SJSA1 (cell line): ENCODE data around the gene CORO1C. TPM values are rescaled to one million over a fixed set of nuclear protein-coding genes. Genes with fewer than 3 reads are reported as not detected.
"Not testable (repeated sequence)": the region's sequence is repeated elsewhere in the genome, so short reads cannot be mapped to it uniquely, and the experiment has no call there.

Experiments used
- DNase-seq, 2 experiments: peaks; one replicate each; pipeline ENCODE4 v3.0.0-alpha.2; 2015 to 2020; ENCODE audit warnings: low spot score in 2 of 2, low read depth in 1 of 2
- H3K27ac ChIP-seq: fragments of 250-450 bp; sonication (Bioruptor Pico); 2 replicates; pipeline ENCODE4 v1.5.1; 2020; ENCODE audit warnings: mild to moderate bottlenecking, moderate library complexity
- H3K27me3 ChIP-seq: fragments of 250-450 bp; sonication (Bioruptor Pico); replicated peaks from 2 replicates; pipeline ENCODE4 v1.5.1; 2020; ENCODE audit warnings: mild to moderate bottlenecking, moderate library complexity
- H3K36me3 ChIP-seq: fragments of 250-450 bp; sonication (Bioruptor Pico); 2 replicates; pipeline ENCODE4 v1.5.1; 2020; ENCODE audit warnings: mild to moderate bottlenecking
- H3K4me1 ChIP-seq: fragments of 250-450 bp; sonication (Bioruptor Pico); replicated peaks from 2 replicates; pipeline ENCODE4 v1.6.1; 2021; ENCODE audit warnings: mild to moderate bottlenecking
- H3K4me3 ChIP-seq: fragments of 250-450 bp; sonication (Bioruptor Pico); 2 replicates; pipeline ENCODE4 v1.5.1; 2020; ENCODE audit warnings: mild to moderate bottlenecking
- H3K9me3 ChIP-seq: fragments of 250-450 bp; sonication (Bioruptor Pico); replicated peaks from 2 replicates; pipeline ENCODE4 v1.5.1; 2020; ENCODE audit warnings: mild to moderate bottlenecking
- total RNA-seq: library from RNA; depleted of rRNA; stranded (reverse); fragments of >200 nt; shearing (Covaris generic); gene quantifications from 2 replicates; pipeline ENCODE4 v1.2.3, GENCODE V29; 2014

The CORO1C gene
- total RNA-seq, 1 experiment from 2014 or later, result 136 TPM

GRCh38 chr12:108765289-108765764 lies 34.0 kb upstream of the CORO1C start:
- no peaks in the 10 kb centered on the region for H3K36me3 ChIP-seq
- H3K4me1 ChIP-seq, result no peaks in the 10 kb centered on the region
- no peak overlapping the region for H3K27ac ChIP-seq
- no peak for DNase-seq
- no peaks in the 10 kb centered on the region for H3K9me3 ChIP-seq
- no peak overlapping the region for H3K4me3 ChIP-seq
- H3K27me3 ChIP-seq, result no peaks in the 10 kb centered on the region

- H3K27me3 ChIP-seq, result no peaks in the 10 kb centered on the region
- H3K4me3 ChIP-seq, result no peak overlapping the region
- no peak for DNase-seq
- no peaks in the 10 kb centered on the region for H3K36me3 ChIP-seq
- H3K9me3 ChIP-seq, result no peaks in the 10 kb centered on the region
- H3K27ac ChIP-seq, result no peak overlapping the region
- no peaks in the 10 kb centered on the region for H3K4me1 ChIP-seq
Measured at GRCh38 chr12:108764540-108765288, 33.4 kb upstream of the CORO1C start.

DNA sequence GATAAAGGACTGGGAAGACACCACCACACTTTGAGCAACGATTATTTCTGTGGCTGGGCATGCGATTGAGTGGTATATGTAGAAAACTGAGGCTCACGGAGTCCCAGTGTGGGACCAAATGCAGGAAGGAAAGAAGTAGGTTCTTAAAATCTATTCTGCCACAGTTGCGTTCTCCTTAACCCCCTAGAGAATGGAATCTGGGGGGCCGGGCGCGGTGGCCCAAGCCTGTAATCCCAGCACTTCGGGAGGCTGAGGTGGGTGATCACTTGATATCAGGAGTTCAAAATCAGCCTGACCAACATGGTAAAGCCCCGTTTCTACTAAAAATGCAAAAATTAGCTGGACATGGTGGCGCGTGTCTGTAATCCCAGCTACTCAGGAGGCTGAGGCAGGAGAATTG lies 29.9 kb upstream of the CORO1C start:
- no peaks in the 10 kb centered on the region for H3K27me3 ChIP-seq
- no peak overlapping the region for H3K27ac ChIP-seq
- H3K4me3 ChIP-seq, result no peak overlapping the region
- no peak for DNase-seq
- H3K9me3 ChIP-seq, result no peaks in the 10 kb centered on the region
- H3K4me1 ChIP-seq, result no peaks in the 10 kb centered on the region
- H3K36me3 ChIP-seq, result no peaks in the 10 kb centered on the region

GRCh38 chr12:108759924-108760323 lies 28.6 kb upstream of the CORO1C start:
- H3K36me3 ChIP-seq, result no peaks in the 10 kb centered on the region
- DNase-seq, result no peak

DNA sequence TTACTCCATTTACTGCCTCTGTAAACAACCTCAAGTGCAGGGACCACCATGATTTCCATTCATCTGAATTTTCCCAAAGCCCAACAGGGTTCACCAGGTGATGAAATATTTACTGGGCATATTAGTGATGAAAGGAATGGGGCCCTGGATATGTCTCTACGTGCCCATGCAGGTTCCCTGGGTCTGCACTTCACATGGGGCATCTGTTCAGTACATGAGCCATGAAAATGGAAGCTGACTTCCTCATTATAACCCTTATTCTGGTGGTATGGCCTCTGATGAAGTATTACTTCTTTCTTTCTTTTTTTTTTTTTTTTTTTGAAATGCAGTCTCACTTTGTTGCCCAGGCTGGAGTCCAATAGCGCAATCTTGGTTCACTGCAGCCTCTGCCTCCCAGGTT lies 26.5 kb upstream of the CORO1C start:
- no peak for DNase-seq
- Histone ChIP-seq H3K27ac (no peak overlapping the region), H3K36me3 (no peaks in the 10 kb centered on the region)

More at GRCh38 chr12:108759924-108760323, 28.6 kb upstream of the CORO1C start:
- Histone ChIP-seq H3K27ac (no peak overlapping the region), H3K4me3 (no peak overlapping the region), H3K4me1 (no peaks in the 10 kb centered on the region), H3K9me3 (no peaks in the 10 kb centered on the region), H3K27me3 (no peaks in the 10 kb centered on the region)

GRCh38 chr12:108756421-108756820 lies 25.1 kb upstream of the CORO1C start:
- Histone ChIP-seq H3K27ac (no peak overlapping the region), H3K36me3 (no peaks in the 10 kb centered on the region), H3K27me3 (no peaks in the 10 kb centered on the region), H3K4me1 (no peaks in the 10 kb centered on the region), H3K9me3 (no peaks in the 10 kb centered on the region), H3K4me3 (no peak overlapping the region)
- no peak for DNase-seq

More for the DNA sequence above, 26.5 kb upstream of the CORO1C start:
- H3K4me1 ChIP-seq, result no peaks in the 10 kb centered on the region
- H3K9me3 ChIP-seq, result no peaks in the 10 kb centered on the region
- H3K4me3 ChIP-seq, result no peak overlapping the region
- H3K27me3 ChIP-seq, result no peaks in the 10 kb centered on the region

- DNase-seq, result no peak
- Histone ChIP-seq H3K4me1 (no peaks in the 10 kb centered on the region), H3K4me3 (no peak overlapping the region), H3K9me3 (no peaks in the 10 kb centered on the region), H3K27me3 (no peaks in the 10 kb centered on the region), H3K27ac (no peak overlapping the region), H3K36me3 (no peaks in the 10 kb centered on the region)
Measured at GRCh38 chr12:108755481-108755880, 24.2 kb upstream of the CORO1C start.

DNA sequence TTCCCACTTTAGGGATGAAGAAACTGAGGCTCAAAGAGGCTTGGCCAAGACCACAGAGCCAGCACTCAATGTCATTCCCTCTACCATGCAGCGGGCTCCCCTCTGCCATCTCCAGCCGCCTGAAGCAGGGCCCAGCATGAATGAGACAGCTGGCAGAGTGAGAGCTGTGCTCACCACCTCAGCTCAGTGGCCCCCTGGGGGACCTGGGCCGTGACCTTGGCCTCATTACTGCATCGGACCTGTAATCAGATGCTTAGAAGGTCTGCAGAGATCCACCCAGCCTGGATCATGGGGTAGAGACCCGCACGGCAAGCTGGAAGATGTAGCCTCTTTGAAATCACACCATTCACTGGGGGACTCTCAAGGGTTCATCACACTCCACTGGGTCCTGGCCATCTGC lies 22.7 kb upstream of the CORO1C start:
- DNase-seq, result no peak
- H3K9me3 ChIP-seq, result no peaks in the 10 kb centered on the region
- no peak overlapping the region for H3K27ac ChIP-seq
- no peaks in the 10 kb centered on the region for H3K4me1 ChIP-seq
- H3K36me3 ChIP-seq, result no peaks in the 10 kb centered on the region
- no peaks in the 10 kb centered on the region for H3K27me3 ChIP-seq
- H3K4me3 ChIP-seq, result no peak overlapping the region

DNA sequence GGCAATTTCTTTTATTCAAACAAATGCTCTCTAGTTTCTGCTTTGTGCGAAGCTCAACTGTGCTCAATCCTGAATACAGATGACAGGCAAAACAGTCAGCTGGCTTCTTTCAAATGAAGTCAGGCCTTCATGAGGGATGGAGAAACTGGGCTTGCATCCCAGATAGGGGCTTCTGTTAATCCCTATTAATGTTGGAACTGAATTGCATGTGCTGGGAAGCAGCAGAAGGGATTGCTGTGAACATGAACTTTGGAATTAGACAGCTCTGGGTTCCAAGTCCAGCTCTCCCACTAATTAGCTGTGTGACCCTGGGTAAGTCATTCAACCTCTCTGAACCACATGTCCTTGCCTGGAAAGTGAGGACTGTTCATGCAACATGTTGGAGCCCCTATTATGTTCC lies 21.1 kb upstream of the CORO1C start:
- Histone ChIP-seq H3K4me1 (no peaks in the 10 kb centered on the region), H3K27ac (no peak overlapping the region), H3K4me3 (no peak overlapping the region), H3K27me3 (no peaks in the 10 kb centered on the region), H3K9me3 (no peaks in the 10 kb centered on the region), H3K36me3 (no peaks in the 10 kb centered on the region)
- no peak for DNase-seq

DNA sequence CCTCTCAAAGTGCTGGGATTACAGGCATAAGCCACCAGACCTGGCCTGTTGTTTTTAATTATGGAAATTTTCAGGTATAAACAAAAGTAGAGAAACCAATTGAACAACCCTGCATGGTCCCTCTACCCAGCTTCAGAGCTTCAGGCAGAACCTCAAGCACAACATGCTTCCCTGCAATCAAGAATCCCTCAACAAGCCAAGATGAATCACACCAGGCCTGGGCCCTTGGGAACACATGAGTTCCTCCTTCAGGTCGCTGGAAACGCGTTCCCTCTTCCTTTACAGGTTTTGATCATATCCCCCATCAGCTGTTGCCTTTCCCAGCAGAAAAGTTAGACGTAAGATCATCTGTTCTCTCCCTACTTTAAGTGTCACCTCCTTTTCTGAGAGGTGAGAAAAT lies 20.5 kb upstream of the CORO1C start:
- Histone ChIP-seq H3K4me1 (no peaks in the 10 kb centered on the region), H3K9me3 (no peaks in the 10 kb centered on the region), H3K36me3 (no peaks in the 10 kb centered on the region), H3K27ac (no peak overlapping the region), H3K4me3 (no peak overlapping the region), H3K27me3 (no peaks in the 10 kb centered on the region)
- no peak for DNase-seq

DNA sequence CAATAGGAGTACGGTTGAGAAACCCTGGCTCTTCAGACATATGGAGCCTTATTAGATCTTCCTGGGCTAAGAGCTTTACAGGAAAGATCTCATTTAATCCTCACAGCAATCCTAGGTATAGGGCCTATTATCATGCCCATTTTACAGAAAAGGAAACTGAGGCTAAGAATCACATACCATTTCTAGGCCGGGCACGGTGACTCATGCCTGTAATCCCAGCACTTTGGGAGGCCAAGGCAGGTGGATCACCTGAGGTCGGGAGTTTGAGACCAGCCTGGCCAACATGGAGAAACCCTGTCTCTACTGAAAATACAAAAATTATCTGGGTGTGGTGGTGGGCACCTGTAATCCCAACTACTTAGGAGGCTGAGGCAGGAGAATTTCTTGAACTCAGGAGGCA lies 19.7 kb upstream of the CORO1C start:
- not testable (repeated sequence) for H3K4me1 ChIP-seq

DNA sequence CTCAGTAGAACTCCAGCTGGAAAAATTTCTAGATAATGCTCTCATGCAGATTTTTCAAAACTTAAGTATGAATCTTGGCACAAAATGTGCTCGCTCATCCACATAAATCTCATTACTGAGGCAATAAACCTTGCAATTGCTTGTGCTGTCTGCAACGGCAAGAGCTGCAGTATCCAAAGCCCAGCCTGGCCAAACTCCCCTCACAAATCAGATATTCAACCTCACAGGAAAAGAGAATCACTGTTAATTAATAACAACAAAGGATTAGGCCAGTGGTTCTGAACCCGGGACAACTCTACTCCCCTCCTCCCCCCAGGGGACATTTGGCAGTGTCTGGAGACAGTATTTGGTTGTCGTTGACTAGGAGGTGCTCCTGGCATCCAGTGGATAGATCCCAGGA lies 19.2 kb upstream of the CORO1C start:
- no peaks in the 10 kb centered on the region for H3K27me3 ChIP-seq
- H3K4me3 ChIP-seq, result no peak overlapping the region
- no peaks in the 10 kb centered on the region for H3K9me3 ChIP-seq
- no peaks in the 10 kb centered on the region for H3K36me3 ChIP-seq
- H3K4me1 ChIP-seq, result no peaks in the 10 kb centered on the region
- DNase-seq, result no peak
- no peak overlapping the region for H3K27ac ChIP-seq

More for the DNA sequence above, 19.7 kb upstream of the CORO1C start:
- H3K27ac ChIP-seq, H3K9me3 ChIP-seq, H3K36me3 ChIP-seq, DNase-seq, H3K27me3 ChIP-seq, H3K4me3 ChIP-seq: not testable (repeated sequence)

DNA sequence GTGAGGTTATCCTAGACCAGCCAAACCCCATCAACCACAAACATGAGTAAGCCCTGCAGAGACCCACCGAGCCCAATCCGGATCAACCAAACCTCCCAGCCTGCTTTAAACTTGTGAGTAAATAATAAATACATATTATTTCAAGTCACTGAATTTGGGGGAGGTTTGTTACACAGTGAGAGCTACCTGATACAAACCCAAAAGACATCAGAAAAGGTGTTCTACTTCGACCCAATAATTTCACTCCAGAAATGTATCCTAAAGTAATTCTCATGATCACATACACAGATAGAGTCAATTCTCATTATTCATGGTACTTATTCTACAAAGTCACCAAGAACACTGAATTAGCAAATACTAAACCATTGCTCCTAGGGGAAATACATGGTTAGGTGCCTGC lies 16.2 kb upstream of the CORO1C start:
- Histone ChIP-seq H3K4me3 (no peak overlapping the region), H3K36me3 (no peaks in the 10 kb centered on the region), H3K9me3 (no peaks in the 10 kb centered on the region), H3K27me3 (no peaks in the 10 kb centered on the region), H3K4me1 (peaks cover 5% of the 10 kb centered on the region; the same call in 1 of the 2 replicates), H3K27ac (no peak overlapping the region)
- DNase-seq, result no peak

GRCh38 chr12:108745641-108746040 lies 14.3 kb upstream of the CORO1C start:
- Histone ChIP-seq H3K27me3 (no peaks in the 10 kb centered on the region), H3K9me3 (no peaks in the 10 kb centered on the region), H3K4me1 (peaks cover 5% of the 10 kb centered on the region; the same call in 1 of the 2 replicates), H3K36me3 (no peaks in the 10 kb centered on the region), H3K27ac (no peak overlapping the region), H3K4me3 (no peak overlapping the region)
- no peak for DNase-seq
